ENCODE data around the gene SH3RF3.

GRCh38 chr2:109324861-109325260 lies 195.9 kb downstream of the SH3RF3 start:
- TF ChIP-seq POLR2AphosphoS5 (IDR thresholded peaks at IDR 0.05; ENCODE audit: low read depth, low read length) (no peak), CTCF (IDR thresholded peaks at IDR 0.05) (no peak), TCF7L2 (IDR thresholded peaks at IDR 0.05; ENCODE audit: low read depth, low read length) (no peak)
- TF ChIP-seq, protein P1, sequence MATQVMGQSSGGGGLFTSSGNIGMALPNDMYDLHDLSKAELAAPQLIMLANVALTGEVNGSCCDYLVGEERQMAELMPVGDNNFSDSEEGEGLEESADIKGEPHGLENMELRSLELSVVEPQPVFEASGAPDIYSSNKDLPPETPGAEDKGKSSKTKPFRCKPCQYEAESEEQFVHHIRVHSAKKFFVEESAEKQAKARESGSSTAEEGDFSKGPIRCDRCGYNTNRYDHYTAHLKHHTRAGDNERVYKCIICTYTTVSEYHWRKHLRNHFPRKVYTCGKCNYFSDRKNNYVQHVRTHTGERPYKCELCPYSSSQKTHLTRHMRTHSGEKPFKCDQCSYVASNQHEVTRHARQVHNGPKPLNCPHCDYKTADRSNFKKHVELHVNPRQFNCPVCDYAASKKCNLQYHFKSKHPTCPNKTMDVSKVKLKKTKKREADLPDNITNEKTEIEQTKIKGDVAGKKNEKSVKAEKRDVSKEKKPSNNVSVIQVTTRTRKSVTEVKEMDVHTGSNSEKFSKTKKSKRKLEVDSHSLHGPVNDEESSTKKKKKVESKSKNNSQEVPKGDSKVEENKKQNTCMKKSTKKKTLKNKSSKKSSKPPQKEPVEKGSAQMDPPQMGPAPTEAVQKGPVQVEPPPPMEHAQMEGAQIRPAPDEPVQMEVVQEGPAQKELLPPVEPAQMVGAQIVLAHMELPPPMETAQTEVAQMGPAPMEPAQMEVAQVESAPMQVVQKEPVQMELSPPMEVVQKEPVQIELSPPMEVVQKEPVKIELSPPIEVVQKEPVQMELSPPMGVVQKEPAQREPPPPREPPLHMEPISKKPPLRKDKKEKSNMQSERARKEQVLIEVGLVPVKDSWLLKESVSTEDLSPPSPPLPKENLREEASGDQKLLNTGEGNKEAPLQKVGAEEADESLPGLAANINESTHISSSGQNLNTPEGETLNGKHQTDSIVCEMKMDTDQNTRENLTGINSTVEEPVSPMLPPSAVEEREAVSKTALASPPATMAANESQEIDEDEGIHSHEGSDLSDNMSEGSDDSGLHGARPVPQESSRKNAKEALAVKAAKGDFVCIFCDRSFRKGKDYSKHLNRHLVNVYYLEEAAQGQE (IDR thresholded peaks at IDR 0.05; ENCODE audit: insufficient read depth in 1 of 2, low read depth in 2 of 2, low read length in 1 of 2): no peak

Measured in Panc1 (cell line).